ENCODE data around the gene CAMTA1.

CAMTA1 gene

GRCh38 chr1:7040969-7041695 is 255.9 kb downstream of the CAMTA1 start:
- DNase-seq (ENCODE audit: low read depth): no peak

DNA sequence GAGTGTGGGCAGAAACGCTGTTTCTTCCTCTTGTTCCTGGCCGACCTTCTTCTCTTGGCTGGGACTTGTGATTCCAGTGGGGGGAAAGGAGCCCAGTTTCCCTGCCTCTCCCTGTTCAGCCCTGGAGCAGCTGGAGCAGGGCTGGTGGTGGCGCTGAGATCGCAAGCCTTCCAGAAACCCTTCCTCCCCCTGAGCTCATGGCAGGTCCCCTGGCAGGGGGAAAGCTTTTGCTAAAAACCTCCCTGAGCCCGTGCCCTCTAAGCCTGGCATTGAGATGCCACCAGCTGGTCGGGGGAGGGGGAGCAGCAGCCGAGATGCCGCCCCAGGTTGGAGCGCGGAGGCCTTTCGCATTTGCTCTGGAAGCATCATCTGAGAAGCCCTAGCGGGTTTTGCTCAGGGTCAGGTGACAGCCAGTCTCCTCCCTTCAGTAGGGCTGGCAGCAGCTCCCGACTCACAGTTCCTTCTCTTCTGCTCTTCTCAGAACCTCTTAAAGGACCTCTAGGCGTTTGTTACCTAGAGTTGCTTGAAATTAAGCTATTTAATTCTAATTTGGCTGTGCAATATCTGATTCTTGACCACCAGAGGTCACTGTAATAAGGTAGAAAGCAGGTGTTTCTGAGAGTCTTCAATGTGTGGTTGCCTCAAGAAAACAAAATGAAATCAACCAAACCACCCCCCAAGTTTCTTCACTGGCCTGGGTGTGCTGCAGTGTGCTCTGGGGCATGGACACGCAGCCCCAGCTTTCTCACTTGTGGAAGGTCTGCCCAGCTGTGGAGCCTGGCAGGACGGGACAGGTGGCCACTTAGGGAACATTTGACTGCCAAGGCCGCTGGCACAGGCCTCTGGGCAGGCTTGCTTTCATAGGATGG is 257.3 kb downstream of the CAMTA1 start:
- DNase-seq (ENCODE audit: low read depth): no peak

- DNase-seq (ENCODE audit: low read depth): no peak
Observed at GRCh38 chr1:7043191-7043549, 257.9 kb downstream of the CAMTA1 start.

- DNase-seq (ENCODE audit: low read depth): no peak
Observed at GRCh38 chr1:7043719-7044535, 258.7 kb downstream of the CAMTA1 start.

DNA sequence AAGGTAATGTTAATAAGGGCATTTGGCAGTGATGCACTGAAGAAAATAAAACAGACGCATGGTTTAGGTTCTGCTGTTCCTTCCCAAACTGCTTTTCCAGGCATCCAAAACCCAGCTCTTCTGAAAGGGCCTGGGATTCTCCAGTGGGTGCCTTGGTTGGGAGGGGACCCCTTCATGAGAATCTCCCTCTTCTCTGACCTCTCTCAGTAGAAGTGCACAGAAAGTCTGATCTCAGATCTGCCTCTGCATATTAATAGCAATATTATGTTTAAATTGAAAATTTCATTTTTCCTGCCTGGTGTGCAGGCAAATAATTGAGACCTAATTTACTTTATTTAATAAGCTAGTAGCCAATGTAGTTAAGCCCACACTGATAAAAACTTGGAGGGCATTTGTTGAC is 260.6 kb downstream of the CAMTA1 start:
- DNase-seq (ENCODE audit: low read depth): no peak

DNA sequence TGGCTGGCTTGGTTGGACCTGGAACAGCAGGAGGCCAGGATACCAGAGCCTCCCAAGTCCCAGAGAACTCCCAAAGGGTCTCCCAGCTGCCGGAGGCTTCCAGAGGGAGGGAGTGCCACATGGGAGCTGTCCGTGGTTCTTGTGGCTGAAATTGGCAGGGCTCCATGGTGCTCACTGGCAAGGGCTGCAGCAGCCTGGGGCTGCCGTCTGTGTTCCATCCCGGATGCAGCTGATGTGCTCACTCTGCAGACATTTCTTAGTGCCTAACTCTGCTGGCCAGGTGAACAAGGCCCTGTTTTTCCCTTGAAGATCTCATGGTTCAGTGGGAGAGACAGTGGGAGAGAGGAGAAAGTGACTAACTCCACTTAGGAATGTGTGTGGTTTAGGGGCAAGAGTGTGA is 261.1 kb downstream of the CAMTA1 start:
- no peak for DNase-seq (ENCODE audit: low read depth)

GRCh38 chr1:7046891-7047290 is 261.6 kb downstream of the CAMTA1 start:
- no peak for DNase-seq (ENCODE audit: low read depth)

GRCh38 chr1:7047866-7048265 is 262.6 kb downstream of the CAMTA1 start:
- DNase-seq (ENCODE audit: low read depth): no peak

DNA sequence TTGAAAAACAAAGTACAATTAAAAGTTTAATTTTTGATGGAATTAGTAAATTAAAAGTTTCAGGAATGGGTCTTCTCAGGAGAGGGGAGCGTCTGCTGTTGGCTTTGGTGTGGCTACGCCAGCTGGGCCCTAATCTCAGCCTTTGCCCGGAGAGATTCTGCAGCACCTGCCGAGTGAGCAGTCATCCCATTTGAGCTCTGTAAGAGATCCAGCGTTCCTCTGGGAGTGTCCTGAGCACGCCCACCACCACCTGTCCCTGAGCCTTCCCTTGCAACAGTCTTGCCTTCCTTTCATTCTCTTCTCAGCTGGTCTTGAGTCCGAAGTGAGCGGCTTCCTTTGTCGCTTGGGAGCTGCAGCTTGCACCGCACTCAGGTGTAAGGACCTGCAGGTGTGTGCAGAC is 263.1 kb downstream of the CAMTA1 start:
- DNase-seq (ENCODE audit: low read depth): no peak

GRCh38 chr1:7049913-7050625 is 264.8 kb downstream of the CAMTA1 start:
- DNase-seq (ENCODE audit: low read depth): no peak

GRCh38 chr1:7050751-7051665 is 265.8 kb downstream of the CAMTA1 start:
- no peak for DNase-seq (ENCODE audit: low read depth)

DNA sequence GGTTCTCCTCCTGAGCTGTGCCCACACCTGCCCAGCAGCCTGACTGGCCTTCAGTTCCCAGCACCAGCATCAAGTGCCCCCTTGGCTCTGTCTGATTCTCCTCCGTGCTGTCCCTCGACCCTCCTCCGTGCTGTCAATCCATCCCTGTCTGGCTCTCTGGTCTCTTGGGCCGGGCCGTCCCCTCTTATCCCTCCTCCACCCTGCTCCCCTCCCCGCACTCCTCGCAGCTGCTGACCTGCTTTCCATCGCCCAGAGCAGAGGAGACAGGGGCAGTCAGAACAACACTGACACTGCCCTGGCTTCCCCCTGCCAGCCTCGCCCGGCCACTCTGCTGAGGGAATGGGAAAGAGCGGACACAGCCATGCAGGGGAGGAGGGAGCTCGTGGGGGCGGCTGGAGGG is 267.4 kb downstream of the CAMTA1 start:
- DNase-seq (ENCODE audit: low read depth): no peak

DNA sequence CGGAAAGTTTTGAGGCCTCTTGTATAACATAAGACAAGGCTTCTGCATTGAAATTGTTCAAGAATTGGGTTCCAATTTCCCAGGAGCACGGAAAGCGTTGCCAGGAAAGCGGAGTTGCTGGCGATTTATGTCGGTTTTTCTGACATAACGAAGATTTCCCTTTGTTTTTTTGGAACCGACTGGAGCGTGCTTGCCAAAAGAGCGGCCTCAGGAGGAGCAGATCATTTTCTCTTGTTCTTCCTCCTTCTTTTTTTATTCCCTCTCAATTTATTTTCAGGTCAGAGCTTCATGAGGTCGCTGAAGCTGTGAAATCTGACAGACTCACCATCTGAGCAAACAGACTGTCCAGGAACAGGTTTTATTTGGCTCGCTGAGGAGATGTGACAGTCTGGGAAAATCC is 275.5 kb downstream of the CAMTA1 start:
- no peak for DNase-seq (ENCODE audit: low read depth)

GRCh38 chr1:7062346-7063061 is 277.2 kb downstream of the CAMTA1 start:
- DNase-seq (ENCODE audit: low read depth): no peak

DNA sequence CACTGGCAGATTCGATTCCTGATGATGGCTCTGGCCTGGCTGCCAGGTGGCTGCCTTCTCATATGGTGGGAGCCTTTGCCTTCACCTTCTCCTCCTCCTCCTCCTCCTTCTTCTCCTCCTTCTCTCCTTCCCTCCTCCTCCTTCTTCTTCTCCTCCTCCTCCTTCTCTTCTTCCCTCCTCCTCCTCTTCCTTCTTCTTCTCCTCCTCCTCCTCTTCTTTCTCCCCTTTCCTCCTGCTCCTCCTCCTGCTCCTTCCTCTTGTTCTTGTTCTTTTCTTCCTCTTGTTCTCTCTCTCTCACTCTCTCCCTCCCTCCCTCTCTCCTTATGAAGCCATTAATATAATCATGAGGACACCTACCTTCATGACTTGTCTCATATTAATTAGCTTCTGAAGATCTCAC is 278.7 kb downstream of the CAMTA1 start:
- no peak for DNase-seq (ENCODE audit: low read depth)

DNA sequence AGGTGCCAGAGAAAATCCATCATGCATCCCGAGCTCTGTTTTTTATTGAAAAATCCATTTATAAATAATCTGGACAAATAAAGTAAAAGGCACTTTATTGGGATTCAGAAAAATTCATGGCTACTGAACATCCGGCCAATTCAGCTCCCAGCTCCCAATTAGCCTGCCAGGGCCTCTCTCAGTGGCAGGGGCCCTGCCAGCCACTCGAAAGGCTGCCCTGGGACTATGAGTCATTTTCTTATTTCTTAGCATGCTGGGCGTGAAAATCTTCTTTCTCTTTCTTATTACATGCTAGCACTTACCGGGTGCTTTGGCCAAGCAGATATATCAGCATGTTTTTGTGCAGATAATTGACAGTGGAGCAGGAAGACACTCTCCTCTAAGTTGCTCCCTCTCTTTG is 283.3 kb downstream of the CAMTA1 start:
- DNase-seq (ENCODE audit: low read depth): no peak

- no peak for DNase-seq (ENCODE audit: low read depth)
Observed at GRCh38 chr1:7069931-7070330, 284.7 kb downstream of the CAMTA1 start.

DNA sequence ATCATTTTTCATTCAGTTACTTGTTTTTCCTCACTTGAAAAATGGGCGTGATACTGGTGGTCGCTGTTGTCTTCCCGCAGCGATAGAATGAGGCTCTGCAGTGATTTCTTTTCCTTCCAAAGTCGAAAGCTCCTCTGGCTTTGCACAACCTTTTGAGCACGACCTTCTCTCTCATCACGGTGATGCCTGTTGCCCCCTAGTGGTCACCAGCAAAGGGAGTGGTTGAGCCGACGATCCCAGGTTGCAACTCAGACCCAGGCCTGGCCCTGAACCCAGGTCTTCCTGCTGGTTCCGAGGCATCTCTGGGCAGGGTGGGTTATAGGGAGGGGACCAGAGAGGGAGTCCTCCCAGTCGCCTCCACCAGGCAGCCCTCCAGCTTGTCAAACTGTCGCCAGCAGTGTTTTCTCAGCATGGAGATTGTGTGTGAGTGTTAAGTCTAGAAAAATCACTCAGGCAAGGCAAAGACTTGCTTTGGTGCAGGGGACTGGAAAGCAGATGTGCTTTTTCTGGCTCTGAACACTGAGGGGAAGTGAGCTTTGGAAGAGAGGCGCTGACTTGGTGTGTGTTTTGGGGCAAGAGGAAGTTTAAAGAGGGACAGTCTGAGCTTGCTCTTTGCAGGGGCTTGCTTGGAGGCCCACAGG is 285.3 kb downstream of the CAMTA1 start:
- no peak for DNase-seq (ENCODE audit: low read depth)

- DNase-seq (ENCODE audit: low read depth): no peak
Observed at GRCh38 chr1:7076117-7076516, 290.9 kb downstream of the CAMTA1 start.

DNA sequence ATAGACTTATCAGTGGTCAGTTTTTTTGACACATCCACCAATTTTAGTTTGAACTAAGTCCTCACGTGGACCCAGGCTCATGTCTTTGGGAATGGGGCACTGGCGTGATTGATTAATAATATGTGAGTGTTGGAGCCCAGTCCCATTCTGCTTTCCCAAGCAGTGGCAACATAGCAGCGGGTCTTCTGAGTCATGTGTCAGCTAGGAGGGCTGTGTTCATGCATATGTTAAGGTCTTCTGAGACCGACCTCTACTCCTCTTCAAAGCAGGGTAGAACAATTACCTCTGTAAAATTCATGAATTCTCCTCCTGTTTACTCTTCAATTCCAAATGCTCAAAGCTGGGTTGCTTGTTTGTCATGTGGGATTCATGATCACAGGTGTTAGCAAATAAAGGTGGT is 291.3 kb downstream of the CAMTA1 start:
- no peak for DNase-seq (ENCODE audit: low read depth)
